HS-27A (cell line): ENCODE data around the gene SPPL2B.
"Not testable (repeated sequence)": the region's sequence is repeated elsewhere in the genome, so short reads cannot be mapped to it uniquely, and the experiment has no call there.

ENCODE experiments used
- DNase-seq: peaks from one replicate; pipeline ENCODE4 v3.0.0-alpha.2; 2012; ENCODE audit warnings: low read depth, missing footprints

SPPL2B gene

DNA sequence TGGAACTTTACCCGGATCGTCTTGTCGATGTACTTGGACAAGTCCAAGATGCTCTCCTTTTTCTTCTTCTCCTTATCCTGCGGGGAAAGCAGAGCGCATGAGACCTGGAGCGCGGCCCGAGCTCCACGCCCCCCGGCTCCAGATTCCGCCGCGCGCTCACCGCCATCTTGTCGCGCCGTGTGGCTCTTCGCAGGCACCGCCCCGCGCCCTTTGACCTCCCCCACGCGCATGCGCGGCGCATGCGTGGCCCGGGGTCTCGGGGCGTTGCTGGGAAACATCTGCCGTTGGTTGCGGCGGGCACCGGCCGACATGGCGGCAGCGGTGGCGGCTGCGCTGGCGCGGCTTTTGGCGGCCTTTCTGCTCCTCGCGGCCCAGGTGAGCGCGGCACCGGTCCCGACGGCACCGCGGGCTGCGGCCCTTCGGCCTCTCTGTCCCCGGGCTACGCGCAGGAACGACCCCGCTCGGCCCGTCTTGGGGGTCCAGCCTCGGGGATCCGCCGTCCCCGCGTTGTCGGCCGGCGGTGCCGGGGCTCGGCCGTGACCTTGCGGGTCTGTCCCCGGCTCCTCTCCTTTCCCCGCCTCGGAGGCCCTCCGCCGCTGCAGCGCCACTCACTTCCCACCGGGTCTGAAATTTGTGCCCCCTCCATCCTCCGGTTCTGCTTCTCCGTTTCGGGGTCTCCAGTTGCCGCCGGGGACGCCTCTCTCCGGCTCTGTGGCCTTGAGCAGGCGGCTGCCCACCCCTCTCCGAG is at the start of gene SPPL2B, which contains the start of gene LSM7:
TSS of gene SPPL2B (plus strand) at position 284 of the 748 bp plus-strand sequence. CDS start at position 310, 26 bp downstream.
TSS of gene LSM7 (minus strand) at position 186 of the 748 bp plus-strand sequence. CDS start at position 166, 20 bp downstream.
- DNase-seq, result peak; percentile 45

DNA sequence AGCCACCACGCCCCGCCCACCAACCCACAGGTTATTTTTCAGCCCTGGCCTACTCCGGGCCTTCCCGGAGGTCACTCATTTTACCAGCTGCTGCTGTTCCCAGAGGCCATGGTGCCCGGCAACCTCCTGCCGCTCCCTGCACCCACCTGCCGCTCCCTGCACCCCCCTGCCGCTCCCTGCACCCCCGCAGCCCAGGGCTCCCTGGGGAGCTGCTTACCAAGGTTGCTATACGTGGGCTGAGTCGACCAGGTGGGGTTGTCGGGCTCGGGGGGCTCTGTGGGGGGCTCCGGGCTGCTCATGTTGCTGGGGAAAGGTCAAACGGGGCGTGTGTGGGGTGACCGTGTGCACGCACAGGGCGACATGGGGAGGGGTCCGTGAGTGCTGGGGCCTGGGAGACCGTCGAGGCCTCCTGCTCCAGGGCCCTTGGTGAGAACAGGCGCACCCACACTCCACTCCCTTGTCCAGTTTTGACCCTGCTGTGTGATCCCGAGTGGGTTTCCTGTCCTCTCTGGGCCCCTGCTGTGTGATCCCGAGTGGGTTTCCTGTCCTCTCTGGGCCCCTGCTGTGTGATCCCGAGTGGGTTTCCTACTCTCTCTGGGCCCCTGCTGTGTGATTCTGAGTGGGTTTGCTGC is 47.7 kb upstream of the SPPL2B start:
- no peak for DNase-seq

GRCh38 chr19:2281265-2282061 is 47.0 kb upstream of the SPPL2B start:
- not testable (repeated sequence) for DNase-seq

GRCh38 chr19:2282062-2282861 is 46.2 kb upstream of the SPPL2B start, which contains the start of gene PEAK3:
Gene PEAK3, minus strand, starts transcription at chr19:2282175. Its CDS starts 1,244 bp downstream, at chr19:2280931.
- DNase-seq, result no peak

GRCh38 chr19:2282862-2283237 is 45.6 kb upstream of the SPPL2B start:
- DNase-seq, result no peak

DNA sequence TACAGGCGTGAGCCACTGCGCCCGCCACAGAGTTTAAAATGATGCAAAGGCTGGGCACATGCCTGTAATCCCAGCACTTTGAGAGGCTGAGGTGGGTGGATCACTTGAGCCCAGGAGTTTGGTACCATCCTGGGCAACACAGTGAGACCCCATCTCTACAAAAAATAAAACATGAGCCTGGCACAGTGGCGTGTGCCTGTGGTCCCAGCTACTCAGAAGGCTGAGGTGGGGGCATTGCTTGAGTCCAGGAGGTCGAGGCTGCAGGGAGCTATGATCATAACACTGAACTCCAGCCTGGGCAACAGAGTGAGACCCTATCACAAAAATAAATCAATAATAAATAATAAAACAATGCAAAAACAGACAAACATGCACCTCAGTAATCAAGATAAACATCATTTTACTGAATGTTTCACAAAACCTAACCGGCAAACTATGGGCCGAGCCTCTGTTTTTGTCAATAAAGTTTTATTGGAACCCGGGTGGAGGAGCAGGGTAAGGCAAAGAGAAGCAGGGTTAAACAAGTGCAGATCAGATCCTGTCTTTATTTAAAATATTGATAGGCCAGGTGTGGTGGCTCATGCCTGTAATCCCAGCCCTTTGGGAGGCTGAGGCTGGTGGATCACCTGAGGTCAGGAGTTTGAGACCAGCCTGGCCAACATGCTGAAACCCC is 44.5 kb upstream of the SPPL2B start:
- no peak for DNase-seq

- DNase-seq, result no peak
Observed at GRCh38 chr19:2286402-2287140, 41.9 kb upstream of the SPPL2B start.

DNA sequence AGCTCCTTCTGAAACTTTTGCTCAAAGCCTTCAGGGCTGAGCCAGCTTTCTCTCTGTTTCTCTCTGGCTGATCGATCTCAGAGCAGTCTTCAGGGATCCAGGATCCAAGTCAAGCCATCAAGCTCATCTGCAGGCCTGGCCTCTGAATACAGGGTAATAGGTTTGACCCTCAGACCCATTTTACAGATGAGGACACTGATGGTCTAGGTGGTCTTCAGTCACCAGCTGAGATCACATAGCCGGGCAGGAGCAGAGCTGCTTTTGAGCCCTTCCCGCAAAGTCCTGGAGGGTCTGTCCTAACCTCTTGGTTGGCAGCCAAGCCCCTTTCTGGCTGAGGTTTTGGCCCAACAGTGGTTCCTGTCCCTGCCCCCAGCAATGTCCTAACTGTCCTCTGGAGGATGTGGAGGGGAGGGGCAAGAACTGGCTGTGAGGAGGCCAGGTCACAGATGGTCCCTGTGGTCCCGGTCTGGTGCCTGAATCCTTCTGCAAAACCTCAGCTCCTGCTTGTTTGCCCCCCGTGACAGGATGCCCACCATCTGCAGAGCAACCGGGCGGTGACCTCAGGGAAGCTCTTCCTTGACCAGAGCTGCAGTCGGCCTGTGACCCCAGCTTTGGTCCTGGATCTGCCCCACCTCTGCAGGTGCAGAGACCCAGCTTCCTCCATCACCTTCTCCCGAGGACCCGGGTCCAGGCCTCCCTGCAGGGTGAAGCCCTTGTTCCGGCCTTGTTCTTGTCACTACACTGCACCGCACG is 40.7 kb upstream of the SPPL2B start:
- no peak for DNase-seq

DNA sequence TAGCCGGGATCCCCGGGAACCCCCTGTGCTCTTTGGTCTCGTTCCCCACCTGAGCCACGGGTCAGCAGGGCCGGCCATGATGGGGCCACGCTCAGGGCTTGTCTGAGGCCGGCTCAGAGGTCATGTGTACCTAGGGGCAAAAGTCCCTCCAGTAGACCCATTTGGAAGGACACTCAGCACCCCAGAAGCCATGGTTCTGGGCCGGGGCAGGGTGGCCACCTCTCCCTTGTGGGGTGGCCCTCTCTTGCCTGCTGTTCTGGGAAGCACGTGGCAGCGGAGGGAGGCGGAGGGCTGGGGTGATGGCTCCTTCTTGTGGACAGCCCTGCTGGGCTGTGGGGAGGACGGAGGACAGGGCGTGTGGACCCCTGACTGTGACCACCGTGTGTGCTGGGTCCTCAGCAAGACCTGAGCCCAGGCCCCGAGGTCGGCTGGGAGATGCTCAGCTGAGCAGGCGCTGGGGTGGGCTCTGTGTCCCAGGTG is 40.1 kb upstream of the SPPL2B start:
- no peak for DNase-seq

- DNase-seq, result no peak
Observed at GRCh38 chr19:2288818-2289713, 39.4 kb upstream of the SPPL2B start.

- DNase-seq, result no peak
Observed at GRCh38 chr19:2289714-2290435, 38.6 kb upstream of the SPPL2B start.

DNA sequence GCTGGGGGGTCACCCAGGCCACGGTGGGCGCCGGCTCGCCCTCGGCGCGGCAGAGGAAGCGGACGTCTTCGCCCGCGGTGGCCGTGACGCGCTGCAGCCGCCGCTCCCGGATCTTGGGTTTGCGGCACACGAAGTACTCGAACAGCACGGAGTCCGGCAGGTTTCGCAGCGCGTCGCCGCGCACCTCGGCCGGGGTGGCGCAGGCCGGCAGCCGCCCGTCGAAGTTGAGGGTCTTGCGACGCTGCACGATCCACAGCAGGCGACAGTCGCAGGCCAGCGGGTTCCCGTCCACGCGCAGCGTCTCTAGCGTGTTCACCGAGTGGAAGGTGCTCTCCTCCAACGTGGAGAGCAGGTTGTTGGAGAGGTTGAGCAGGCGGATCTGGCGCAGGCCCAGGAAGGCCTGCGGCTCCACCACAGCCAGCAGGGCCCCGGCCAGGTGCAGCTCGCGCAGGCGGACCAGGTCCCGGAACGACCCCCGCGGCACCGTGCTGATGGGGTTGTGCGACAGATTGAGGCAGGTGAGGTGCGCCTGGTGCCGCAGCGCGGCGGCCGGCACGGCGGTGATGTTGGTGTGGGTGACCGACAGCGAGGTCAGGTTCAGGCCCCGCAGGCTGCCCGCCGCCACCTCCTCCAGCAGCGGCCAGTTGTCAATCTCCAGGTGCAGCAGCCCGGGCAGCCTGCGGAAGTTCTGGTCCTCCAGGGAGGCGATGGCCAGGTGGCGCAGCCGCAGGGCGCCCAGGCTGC is 37.9 kb upstream of the SPPL2B start:
- DNase-seq, result no peak

DNA sequence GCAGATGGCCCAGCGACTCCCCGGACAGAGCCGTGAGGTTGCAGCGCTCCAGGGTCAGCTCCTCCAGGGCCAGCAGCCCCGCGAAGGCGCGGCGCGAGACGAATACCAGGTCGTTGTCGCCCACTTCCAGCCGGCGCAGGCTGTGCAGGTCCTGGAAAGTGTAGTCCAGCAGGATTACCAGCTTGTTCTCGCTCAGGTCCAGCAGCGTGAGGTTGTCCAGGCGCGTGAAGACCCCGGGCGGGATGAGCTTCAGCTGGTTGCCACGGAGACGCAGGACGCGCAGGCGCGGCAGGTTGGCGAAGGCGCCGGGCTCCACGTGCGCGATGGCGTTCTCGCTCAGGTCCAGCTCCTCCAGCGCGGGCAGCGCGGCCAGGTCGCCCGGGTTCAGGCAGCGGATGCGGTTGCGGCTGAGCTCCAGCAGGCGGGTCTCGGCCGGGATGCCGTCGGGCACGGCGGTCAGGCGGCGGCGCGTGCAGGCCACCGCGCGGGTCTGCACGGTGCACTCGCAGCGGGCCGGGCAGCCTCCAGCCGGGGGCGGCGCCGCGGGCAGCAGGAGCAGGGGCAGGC is 37.2 kb upstream of the SPPL2B start:
- no peak for DNase-seq

DNA sequence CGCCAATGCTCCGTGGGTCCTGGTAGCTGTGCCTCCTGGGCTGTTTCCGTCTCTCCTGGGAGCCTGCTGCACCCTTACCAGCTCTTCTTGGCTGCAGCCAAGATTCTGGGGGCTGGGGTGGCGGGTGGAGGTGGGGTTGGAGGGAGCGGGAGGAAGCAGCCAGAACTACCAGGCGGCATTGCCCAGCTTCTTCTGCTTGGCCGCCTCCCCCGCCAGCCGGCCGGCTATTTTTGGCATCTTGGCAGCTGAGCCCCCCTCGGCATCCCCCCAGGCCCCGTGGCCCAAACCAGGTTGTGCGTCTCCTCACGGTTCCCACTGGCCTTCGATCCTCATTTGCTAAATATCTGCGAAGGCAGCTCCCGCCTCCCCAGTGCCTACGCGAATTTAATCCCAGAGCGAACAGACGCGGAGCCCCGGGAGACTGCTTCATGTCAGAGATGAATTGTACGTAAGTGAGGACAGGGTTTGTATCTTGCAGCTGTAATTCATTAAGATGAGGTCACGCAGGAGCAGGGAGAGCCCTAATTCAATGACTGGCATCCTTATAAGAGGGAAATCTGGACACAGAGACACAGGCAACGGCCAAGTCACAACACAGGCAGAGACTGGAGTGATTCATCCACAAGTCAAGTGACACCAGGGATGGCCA is 33.7 kb upstream of the SPPL2B start:
- no peak for DNase-seq

DNA sequence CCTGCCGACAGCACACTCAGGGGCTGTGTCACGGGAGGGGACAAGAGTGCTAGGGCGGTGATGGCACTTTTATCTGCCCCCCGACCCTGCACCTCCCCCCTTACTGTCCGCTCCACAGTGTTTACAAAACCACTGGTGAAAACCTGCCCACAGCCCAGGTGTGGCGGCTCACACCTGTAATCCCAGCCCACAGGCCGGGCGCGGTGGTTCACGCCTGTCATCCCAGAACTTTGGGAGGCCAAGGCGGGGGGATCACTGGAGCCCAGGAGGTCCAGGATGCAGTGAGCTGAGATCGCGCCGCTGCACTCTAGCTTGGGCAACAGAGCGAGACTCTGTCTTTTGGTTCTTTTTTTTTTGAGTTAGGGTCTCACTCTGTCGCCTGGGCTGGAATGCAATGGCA is 32.3 kb upstream of the SPPL2B start:
- DNase-seq, result no peak

GRCh38 chr19:2300533-2300932 is 28.0 kb upstream of the SPPL2B start:
- no peak for DNase-seq
